Left lobe of liver (tissue), 2 donors: ENCODE data around the gene SLC26A2. TPM values are rescaled to one million over a fixed set of nuclear protein-coding genes. Genes with fewer than 3 reads are reported as not detected.

Source experiments
- ATAC-seq: fragments of 200-7000 bp; cut with Tn5 transposase; one replicate; pipeline ENCODE4 v1.9.1; 2020; ENCODE audit warnings: mild to moderate bottlenecking, moderate library complexity
- DNase-seq: peaks from one replicate; pipeline ENCODE4 v3.0.0-alpha.2; 2020; ENCODE audit warnings: low spot score
- total RNA-seq: library from RNA; stranded (reverse); gene quantifications from one replicate; pipeline ENCODE4 v1.2.1, GENCODE V29; 2021
- donor health status: DM: no; HTN: no; CAD: no; lungs with moderate emphysema.
- donor health status: DM: no; HTN: yes; CAD: no.

Gene SLC26A2
- total RNA-seq, 1 donor from 2014 or later, result 1.3 TPM

DNA sequence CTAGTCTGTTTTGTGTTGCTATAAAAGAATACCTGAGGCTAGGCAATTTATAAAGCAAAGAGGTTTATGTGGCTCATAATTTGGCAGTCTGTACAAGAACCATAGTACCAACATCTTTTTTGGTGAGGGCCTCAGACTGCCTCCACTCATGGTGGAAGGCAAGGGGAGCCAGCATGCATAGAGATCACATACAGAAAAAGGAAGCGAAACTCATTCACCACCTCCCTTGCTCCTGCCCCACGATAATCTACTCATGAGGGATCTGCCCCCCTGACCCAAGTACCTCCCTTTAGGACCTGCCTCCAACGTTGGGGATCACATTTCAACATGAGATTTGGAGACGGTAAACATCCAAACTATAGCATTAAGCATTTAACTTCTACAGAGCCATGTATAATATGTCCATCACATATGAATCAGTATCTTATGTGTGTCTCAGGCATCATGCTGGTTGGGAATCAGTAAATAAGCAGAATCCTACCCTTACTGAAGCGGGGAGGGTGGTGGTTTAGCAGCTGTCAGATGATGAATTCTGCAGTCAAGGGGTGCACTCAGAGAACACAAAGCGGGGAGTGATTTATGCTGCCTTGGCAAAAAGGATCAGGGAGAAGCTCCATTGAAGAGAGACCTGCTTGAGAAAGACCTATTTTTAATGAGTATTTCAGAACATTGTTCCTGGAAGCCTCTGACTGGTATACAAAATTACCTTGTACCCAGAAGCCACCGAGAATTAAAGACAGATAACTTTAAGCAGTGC lies 74.8 kb downstream of the SLC26A2 start:
- DNase-seq (no peak), ATAC-seq (no peak)

DNA sequence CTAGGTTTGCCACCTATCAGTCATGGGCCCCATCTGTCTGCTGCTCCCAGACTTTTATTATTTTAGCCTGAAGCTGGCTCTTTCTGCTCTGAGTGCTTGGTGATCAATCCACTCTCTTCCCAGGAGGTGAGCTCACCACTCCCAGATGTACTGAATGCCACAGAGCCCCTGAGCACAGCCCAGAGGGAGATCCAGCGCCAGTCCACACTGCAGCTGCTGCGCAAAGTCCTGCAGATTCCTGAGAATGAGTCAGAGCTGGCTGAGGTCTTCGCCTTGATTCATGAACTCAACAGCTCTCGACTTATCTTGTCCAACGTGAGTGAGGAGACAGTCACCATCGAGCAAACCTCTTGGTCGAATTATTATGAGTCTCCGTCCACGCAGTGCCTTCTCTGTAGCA lies 76.0 kb downstream of the SLC26A2 start:
- DNase-seq, result no peak
- no peak for ATAC-seq

Other genes starting within 250 kb of the SLC26A2 start
- gene PPARGC1B, start 230.4 kb upstream of the SLC26A2 start, total RNA-seq, result 4.0 TPM
- gene PDE6A, start 16.0 kb upstream of the SLC26A2 start, total RNA-seq, result not detected
- gene TIGD6, start 39.9 kb downstream of the SLC26A2 start, total RNA-seq, result 2.7 TPM
- 9.1 TPM for gene HMGXB3, start 40.0 kb downstream of the SLC26A2 start, total RNA-seq
- gene CSF1R, start 125.8 kb downstream of the SLC26A2 start, total RNA-seq, result 15.2 TPM
- 12.8 TPM for gene PDGFRB, start 195.1 kb downstream of the SLC26A2 start, total RNA-seq
- gene CDX1, start 206.0 kb downstream of the SLC26A2 start, total RNA-seq, result 0.15 TPM
- not detected for gene SLC6A7, start 229.3 kb downstream of the SLC26A2 start, total RNA-seq